ENCODE data around the gene MARK4. TPM values are rescaled to one million over a fixed set of nuclear protein-coding genes. Genes with fewer than 3 reads are reported as not detected.

MARK4 gene
- total RNA-seq, 1 donor from 2014 or later = 10.8 TPM

GRCh38 chr19:45339629-45340028 is 88.6 kb downstream of the MARK4 start:
- no peak for TF ChIP-seq CTCF (IDR thresholded peaks at IDR 0.05; ENCODE audit: insufficient read depth, low read length, severe bottlenecking)
- no peak for FAIRE-seq

GRCh38 chr19:45340232-45340898 is 89.3 kb downstream of the MARK4 start, which contains the start of gene KLC3:
Gene KLC3, plus strand, starts transcription at chr19:45340750. Its CDS starts 4,792 bp downstream, at chr19:45345542.
- no peaks in the 10 kb centered on the region for H3K36me3 ChIP-seq (ENCODE audit: control insufficient read depth, insufficient read depth, low read length)
- TF ChIP-seq CTCF (IDR thresholded peaks at IDR 0.05; ENCODE audit: insufficient read depth, low read length, severe bottlenecking) = no peak
- peak within 1 kb of the TSS; percentile 80 for H3K4me3 ChIP-seq (ENCODE audit: low read depth, low read length)
- DNase-seq (ENCODE audit: low read depth) (peak; percentile 29), FAIRE-seq (no peak)
- H3K27me3 ChIP-seq (ENCODE audit: control insufficient read depth, insufficient read depth, low read length) = no peaks in the 10 kb centered on the region

More at GRCh38 chr19:45339629-45340028, 88.6 kb downstream of the MARK4 start:
- no peak for DNase-seq (ENCODE audit: low read depth)
- H3K36me3 ChIP-seq (ENCODE audit: control insufficient read depth, insufficient read depth, low read length) = no peaks in the 10 kb centered on the region
- no peaks in the 10 kb centered on the region for H3K27me3 ChIP-seq (ENCODE audit: control insufficient read depth, insufficient read depth, low read length)
- no peak overlapping the region for H3K4me3 ChIP-seq (ENCODE audit: low read depth, low read length)

- no peaks in the 10 kb centered on the region for H3K36me3 ChIP-seq (ENCODE audit: control insufficient read depth, insufficient read depth, low read length)
- peak; percentile 21 for DNase-seq (ENCODE audit: low read depth)
Observed at GRCh38 chr19:45340899-45341453, 89.9 kb downstream of the MARK4 start.

GRCh38 chr19:45342911-45343310 is 91.8 kb downstream of the MARK4 start:
- TF ChIP-seq CTCF (IDR thresholded peaks at IDR 0.05; ENCODE audit: insufficient read depth, low read length, severe bottlenecking) = no peak
- Histone ChIP-seq H3K36me3 (ENCODE audit: control insufficient read depth, insufficient read depth, low read length) (peaks cover 5% of the 10 kb centered on the region), H3K27me3 (ENCODE audit: control insufficient read depth, insufficient read depth, low read length) (no peaks in the 10 kb centered on the region), H3K4me3 (ENCODE audit: low read depth, low read length) (no peak overlapping the region)
- FAIRE-seq (peak; percentile 80), DNase-seq (ENCODE audit: low read depth) (no peak)

More at GRCh38 chr19:45340899-45341453, 89.9 kb downstream of the MARK4 start:
- H3K4me3 ChIP-seq (ENCODE audit: low read depth, low read length) = peak overlapping the region; percentile 80
- TF ChIP-seq CTCF (IDR thresholded peaks at IDR 0.05; ENCODE audit: insufficient read depth, low read length, severe bottlenecking) = no peak
- FAIRE-seq = no peak
- H3K27me3 ChIP-seq (ENCODE audit: control insufficient read depth, insufficient read depth, low read length) = no peaks in the 10 kb centered on the region

- DNase-seq (ENCODE audit: low read depth) (peak; percentile 51), FAIRE-seq (no peak)
- Histone ChIP-seq H3K4me3 (ENCODE audit: low read depth, low read length) (peak overlapping the region; percentile 22), H3K27me3 (ENCODE audit: control insufficient read depth, insufficient read depth, low read length) (no peaks in the 10 kb centered on the region), H3K36me3 (ENCODE audit: control insufficient read depth, insufficient read depth, low read length) (peaks cover 13% of the 10 kb centered on the region)
- TF ChIP-seq CTCF (IDR thresholded peaks at IDR 0.05; ENCODE audit: insufficient read depth, low read length, severe bottlenecking) = no peak
Observed at GRCh38 chr19:45344621-45345505, 93.8 kb downstream of the MARK4 start.

Data from bronchial epithelial cell (primary cell).